Coronary artery (tissue), 2 donors: ENCODE data around the gene OR5D18.
"Not testable (repeated sequence)": the region's sequence is repeated elsewhere in the genome, so short reads cannot be mapped to it uniquely, and the experiment has no call there.

Experiments used
- DNase-seq: peaks from one replicate; pipeline ENCODE4 v3.0.0-alpha.2; 2017; ENCODE audit warnings: low spot score
- H3K27ac ChIP-seq, 2 donors: fragments of 200-600 bp; sonication (generic); one replicate each; pipeline ENCODE4 v1.5.1; 2016 to 2019
- H3K4me3 ChIP-seq: fragments of 200-600 bp; sonication (generic); 2 replicates; pipeline ENCODE4 v1.5.1; 2016; ENCODE audit warnings: mild to moderate bottlenecking, moderate library complexity
- TF ChIP-seq, protein P1 (sequence below): fragments of 200-600 bp; sonication (generic); IDR thresholded peaks from one replicate; pipeline ENCODE4 v1.5.1; 2019; ENCODE audit warnings: antibody characterized with exemption

Gene OR5D18

GRCh38 chr11:55826919-55827318 lies 7.5 kb downstream of the OR5D18 start, which contains the start of gene OR5L2:
OR5L2 (plus strand) TSS chr11:55827219; CDS start chr11:55827219, 0 bp downstream.
- TF ChIP-seq, protein P1, sequence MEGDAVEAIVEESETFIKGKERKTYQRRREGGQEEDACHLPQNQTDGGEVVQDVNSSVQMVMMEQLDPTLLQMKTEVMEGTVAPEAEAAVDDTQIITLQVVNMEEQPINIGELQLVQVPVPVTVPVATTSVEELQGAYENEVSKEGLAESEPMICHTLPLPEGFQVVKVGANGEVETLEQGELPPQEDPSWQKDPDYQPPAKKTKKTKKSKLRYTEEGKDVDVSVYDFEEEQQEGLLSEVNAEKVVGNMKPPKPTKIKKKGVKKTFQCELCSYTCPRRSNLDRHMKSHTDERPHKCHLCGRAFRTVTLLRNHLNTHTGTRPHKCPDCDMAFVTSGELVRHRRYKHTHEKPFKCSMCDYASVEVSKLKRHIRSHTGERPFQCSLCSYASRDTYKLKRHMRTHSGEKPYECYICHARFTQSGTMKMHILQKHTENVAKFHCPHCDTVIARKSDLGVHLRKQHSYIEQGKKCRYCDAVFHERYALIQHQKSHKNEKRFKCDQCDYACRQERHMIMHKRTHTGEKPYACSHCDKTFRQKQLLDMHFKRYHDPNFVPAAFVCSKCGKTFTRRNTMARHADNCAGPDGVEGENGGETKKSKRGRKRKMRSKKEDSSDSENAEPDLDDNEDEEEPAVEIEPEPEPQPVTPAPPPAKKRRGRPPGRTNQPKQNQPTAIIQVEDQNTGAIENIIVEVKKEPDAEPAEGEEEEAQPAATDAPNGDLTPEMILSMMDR: no peak
- Histone ChIP-seq H3K27ac (no peak within 1 kb of the TSS), H3K4me3 (no peak within 1 kb of the TSS)
- no peak for DNase-seq

DNA sequence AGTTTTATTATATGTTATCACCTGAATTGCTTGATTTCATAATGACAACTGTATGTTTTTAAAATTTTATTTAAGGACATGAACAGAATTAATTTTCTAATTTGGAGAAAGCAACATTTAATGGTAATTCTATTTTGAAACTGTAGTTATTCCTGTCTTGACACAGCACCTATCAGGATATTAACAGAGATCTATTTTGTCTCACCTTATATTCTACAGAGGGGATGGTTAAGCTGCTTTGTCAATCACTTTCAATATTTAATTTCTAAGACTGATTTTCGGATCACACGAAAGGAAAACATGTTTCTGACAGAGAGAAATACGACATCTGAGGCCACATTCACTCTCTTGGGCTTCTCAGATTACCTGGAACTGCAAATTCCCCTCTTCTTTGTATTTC lies 19.0 kb downstream of the OR5D18 start, which contains the start of gene OR5D16:
OR5D16 (plus strand) TSS at position 301 of the 400 bp plus-strand sequence; CDS start at position 301, 0 bp downstream.
- Histone ChIP-seq H3K27ac (no peak within 1 kb of the TSS), H3K4me3 (no peak within 1 kb of the TSS)
- TF ChIP-seq, protein P1: no peak
- no peak for DNase-seq

GRCh38 chr11:55847453-55847852 lies 28.0 kb downstream of the OR5D18 start:
- no peak for DNase-seq

DNA sequence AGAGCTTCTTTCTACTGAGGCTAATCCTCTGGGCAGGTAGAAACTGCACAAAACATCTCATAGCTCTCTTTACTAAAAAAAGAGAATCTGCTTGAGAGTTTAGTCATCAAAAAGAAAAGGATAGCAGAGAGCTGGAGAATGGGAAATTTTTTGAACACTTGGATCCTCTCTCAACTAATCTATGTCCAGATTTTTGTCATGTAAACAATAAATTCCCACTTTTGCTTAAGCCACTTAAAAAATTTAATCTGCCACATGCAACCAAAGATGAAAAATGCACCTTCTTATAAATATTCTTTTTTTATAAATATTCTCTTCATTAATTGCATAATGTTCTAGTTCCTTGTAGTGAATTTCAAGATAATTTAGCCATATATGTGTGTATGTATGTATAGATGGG lies 29.6 kb downstream of the OR5D18 start:
- no peak for DNase-seq
- TF ChIP-seq, protein P1: no peak
- Histone ChIP-seq H3K27ac (no peak overlapping the region), H3K4me3 (no peak overlapping the region)

More at GRCh38 chr11:55847453-55847852, 28.0 kb downstream of the OR5D18 start:
- TF ChIP-seq, protein P1: no peak
- Histone ChIP-seq H3K4me3 (no peak overlapping the region), H3K27ac (no peak overlapping the region)

DNA sequence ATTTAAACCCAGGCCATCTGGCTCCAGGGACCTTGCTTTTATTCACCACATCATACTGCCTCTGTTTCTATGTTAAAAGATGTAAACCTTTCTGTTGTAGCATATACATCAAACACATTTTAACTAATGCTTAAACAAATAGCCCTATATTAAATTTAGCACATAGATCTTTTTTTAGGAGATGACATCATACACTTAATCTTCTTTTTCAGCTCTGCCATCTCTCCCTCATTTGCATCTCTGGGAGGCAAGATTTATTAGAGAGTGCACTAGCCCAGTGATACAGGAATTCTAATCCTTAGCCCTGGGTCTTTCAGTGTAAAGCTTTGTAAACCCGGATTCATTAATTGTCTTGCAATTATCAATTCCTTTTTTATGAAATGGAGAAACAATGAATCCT lies 32.7 kb downstream of the OR5D18 start:
- no peak for DNase-seq
- TF ChIP-seq, protein P1: no peak
- H3K27ac ChIP-seq: no peak overlapping the region
- H3K4me3 ChIP-seq: no peak overlapping the region

GRCh38 chr11:55854704-55855103 lies 35.3 kb downstream of the OR5D18 start:
- TF ChIP-seq, protein P1: no peak
- H3K4me3 ChIP-seq: no peak overlapping the region
- DNase-seq: no peak
- H3K27ac ChIP-seq: no peak overlapping the region

- DNase-seq, H3K4me3 ChIP-seq, H3K27ac ChIP-seq: not testable (repeated sequence)
Measured at GRCh38 chr11:55867354-55867753, 47.9 kb downstream of the OR5D18 start.
